ENCODE measurements around the gene BCO1. TPM values are rescaled to one million over a fixed set of nuclear protein-coding genes. Genes with fewer than 3 reads are reported as not detected.

The BCO1 gene
- not detected in 2 replicates for total RNA-seq

DNA sequence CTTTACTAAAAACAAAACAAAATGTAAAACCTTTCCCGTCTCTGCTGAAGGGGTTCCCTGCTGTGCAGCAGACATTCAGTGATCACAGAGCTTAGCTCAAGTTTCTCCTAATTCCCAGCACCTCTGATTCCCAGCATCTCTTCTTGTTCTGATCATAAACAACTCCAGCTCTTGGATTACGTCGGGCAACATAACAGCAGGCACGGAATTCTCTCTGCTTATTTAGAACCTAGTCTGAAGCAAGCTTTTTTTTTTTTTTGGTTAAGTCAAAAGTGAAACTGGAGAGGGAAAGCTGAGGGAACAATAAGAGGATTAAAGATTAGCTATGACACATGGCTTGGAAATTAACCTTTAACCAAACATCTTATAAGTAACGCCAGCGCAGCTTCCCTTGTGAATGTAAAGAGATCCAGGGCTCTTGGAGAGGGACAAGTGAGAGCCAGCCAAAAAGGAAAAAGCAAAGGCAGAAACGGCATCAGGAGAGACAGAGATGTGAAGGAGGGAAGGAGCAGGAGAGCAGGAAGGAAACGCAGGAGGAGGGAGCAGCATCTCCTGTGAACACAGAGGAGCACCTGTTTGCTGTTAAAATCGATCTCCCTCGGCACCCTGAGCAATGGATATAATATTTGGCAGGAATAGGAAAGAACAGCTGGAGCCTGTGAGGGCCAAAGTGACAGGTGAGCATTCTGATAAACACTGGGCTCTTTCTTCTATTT, at the start of gene BCO1:
BCO1 (plus strand) TSS at position 394 of the 716 bp plus-strand sequence; CDS start at position 614, 220 bp downstream.

GRCh38 chr16:81314603-81315270, 76.2 kb downstream of the BCO1 start, which contains the start of gene GAN:
TSS of gene GAN (plus strand) at chr16:81314962. CDS start at chr16:81315114, 152 bp downstream.

Other genes with a start within 250 kb of the BCO1 start
- 54.2 and 100 TPM in 2 replicates for gene CMC2, start 231.8 kb upstream of the BCO1 start, total RNA-seq
- 38.3 and 90.1 TPM in 2 replicates for gene CENPN, start 231.5 kb upstream of the BCO1 start, total RNA-seq
- gene ATMIN, start 202.8 kb upstream of the BCO1 start, total RNA-seq, result 23.8 and 27.1 TPM in 2 replicates
- gene C16orf46, start 161.5 kb upstream of the BCO1 start, total RNA-seq, result 0.11 and 0.39 TPM in 2 replicates
- 26.3 and 57.2 TPM in 2 replicates for gene GCSH, start 142.3 kb upstream of the BCO1 start, total RNA-seq
- gene GAN, start 76.3 kb downstream of the BCO1 start, total RNA-seq, result 4.1 and 5.9 TPM in 2 replicates
- 13.9 and 17.1 TPM in 2 replicates for gene CMIP, start 206.1 kb downstream of the BCO1 start, total RNA-seq